HG02884 (cell line): Measurements from ENCODE around the gene RTP5.
"Not testable (repeated sequence)": the region's sequence is repeated elsewhere in the genome, so short reads cannot be mapped to it uniquely, and the experiment has no call there.

Source experiments
- ATAC-seq: cut with Tn5 transposase; IDR thresholded peaks from one replicate; pipeline ENCODE4 v1.9.1; 2021; ENCODE audit warnings: mild to moderate bottlenecking, moderate library complexity; ENCODE audit not compliant: unreplicated experiment

RTP5 gene

DNA sequence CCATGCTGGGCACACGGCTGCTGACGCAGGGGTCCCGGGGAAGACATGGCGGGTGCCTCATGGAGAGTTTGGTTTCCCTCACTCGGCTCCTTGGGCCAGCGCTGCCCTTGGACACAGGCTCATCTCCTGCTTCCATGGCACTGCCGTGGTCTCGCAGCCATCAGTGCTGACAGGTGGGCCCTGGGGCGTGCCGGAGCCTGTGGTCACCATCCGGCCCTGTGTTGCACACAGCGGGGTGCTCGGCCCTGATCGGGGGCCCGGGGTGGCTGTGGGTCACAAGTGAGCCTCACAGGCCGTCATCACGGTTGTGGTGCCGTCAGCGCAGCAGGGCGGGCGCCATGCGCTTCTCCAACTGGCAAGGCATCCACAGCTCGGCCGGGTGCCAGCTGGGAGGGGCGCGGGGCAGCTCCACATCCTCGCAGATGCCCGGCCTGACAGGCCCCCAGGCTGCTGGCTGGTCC is 582 bp downstream of the RTP5 start:
- no peak for ATAC-seq

DNA sequence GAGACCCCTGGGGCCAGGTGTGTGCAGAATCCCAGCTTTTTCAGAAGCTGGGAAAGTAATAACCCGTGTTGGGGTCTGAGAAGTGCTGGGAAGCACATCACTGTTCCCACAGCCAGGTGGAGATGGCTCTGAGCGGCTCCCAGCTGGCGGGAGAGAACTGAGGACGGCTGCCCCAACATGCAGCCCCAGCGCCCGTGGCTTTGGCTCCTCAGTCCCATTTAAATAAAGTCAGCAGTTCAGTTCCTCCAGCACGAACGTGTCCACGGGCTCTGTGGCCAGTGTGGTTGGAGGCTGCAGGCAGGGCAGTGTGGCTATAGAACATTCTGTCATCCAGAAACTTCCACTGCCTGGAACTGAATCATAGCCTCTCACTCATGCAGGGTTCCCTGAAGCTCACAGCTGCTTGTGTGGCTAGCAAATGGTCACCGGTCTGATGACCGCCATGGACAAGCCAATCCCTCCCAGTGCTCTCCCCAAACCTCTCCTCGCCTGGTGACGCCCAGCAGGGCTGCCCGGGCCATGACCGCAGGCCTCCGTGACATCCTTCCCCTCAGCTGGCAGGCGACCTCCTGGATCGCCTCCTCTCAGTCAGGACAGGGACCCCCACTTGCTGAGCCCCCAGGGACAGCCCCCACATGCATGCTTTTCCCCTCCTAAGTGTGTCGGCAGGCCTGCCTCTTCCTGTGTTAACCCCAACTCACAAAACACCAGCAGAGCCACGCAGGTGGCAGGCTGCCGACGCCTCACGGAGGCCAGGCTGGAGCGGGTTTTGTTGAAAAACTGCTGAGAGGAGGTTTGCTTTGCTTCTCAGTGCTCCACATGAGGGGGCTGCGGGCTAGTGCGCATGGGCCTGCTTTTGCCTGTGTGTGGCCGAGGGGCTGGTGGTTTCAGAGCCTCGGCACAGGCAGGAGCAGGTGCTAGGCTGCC is 1.3 kb downstream of the RTP5 start:
- ATAC-seq = no peak

DNA sequence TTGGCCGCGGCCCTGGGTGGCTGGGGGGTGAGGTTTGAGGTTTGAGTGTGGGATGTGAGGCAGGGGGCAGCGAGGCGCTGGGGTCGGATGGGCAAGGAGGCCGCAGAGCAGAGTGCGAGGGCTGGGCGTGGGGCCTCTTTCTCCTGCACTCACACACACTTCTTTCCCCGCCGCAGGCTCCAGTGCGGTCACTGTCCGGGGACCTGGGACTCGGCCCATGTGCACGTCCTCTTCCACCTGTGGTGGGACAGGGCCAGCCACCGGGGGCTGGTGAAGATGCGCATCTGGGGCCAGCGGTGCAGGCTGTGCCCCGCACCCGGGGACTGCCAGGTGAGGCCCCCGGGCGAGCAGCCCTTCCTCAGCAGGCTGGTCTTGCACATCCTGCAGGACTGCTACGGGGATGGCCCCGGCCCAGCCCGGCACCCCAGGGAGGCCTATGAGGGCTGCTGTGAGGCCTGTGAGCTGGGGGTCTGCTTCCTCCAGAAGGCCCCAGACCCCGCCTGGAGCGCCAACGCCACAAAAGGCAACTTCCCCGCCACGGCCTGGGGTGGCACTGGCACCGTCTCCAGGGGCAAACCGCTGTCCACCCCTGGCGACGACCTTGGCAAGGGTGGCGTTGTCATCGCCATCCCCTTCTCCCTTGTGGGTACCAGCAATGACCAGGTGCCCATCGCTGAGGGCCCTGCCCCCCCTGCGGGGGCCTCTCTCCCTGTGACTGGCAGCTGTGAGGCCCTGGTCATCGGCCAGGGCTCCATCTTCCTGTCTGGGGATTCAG is 2.2 kb downstream of the RTP5 start:
- ATAC-seq = no peak

DNA sequence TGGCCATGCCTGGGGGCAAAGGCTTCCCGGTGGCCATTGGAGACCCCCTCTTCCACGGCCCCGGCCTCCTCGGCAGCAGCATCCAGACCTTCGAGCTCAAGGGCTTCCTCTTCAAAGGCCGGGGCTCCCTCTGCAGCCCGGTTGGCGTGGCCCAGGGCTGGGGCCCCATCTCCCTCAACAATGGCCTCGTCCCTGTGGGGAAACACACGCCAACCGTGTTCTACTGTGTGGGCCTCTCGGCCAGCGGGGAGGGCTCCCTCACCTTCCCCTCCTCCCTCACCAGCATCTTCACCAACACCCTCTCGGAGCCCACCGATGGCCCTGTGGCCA is 2.7 kb downstream of the RTP5 start:
- no peak for ATAC-seq

GRCh38 chr2:241873081-241873802 is 3.7 kb downstream of the RTP5 start:
- no peak for ATAC-seq

GRCh38 chr2:241873803-241874110 is 4.2 kb downstream of the RTP5 start:
- no peak for ATAC-seq

DNA sequence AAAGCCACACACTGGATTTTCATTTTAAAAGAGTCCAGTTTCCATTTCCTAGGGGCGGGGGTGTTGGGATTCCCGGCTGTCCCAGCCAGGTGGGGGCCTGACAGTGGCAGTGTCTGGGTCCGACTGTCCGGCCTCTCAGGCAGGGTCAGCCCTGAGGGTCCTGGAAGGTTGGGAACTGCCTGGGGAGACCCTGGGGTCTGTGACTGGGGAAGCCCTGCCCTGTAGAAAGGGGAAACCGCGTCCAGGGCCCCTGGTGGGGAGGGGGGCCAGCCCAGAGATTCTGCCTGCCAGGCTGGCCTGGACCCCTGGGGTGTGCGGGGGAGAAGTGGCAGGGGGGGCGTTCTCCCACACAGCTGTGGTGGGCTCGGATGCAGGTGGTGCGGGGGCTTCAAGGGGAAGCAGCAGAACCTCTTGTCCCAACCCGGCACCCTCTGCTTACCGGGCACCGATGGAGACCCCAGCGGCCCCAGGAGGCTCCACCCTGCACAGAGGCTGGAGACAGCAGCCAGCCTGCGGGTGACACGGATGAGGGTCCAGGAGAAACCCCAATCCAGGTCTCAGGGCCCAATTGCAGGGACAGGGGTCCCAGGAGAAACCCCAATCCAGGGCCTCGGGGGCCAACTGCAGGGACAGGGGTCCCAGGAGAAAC is 4.9 kb downstream of the RTP5 start:
- ATAC-seq = no peak

- ATAC-seq = not testable (repeated sequence)
Observed at GRCh38 chr2:241875754-241876527, 6.4 kb downstream of the RTP5 start.

GRCh38 chr2:241876528-241877196 is 7.1 kb downstream of the RTP5 start:
- ATAC-seq = no peak

DNA sequence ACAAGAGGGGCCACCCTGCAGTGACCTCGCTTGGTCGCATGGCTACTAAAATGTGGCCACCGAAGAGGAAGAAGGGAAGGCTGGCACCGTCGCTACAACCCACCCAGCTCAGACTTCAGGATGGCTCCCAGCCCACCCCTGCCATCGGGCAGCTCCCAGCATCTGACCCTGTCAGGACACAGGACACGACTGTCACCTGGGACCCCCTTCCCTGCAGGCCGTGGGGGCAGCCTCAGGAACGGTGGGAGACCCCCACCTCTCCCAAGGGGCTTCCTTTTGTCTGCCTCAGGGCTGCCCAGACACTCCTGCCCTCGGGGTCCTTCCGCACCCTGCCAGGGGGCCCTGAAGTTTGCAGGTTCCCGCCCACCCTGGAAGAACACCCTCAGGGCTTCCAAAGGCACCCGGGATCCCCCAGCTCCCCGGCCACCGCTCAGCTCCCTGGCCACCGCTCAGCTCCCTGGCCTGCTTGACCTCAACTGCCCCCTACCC is 7.7 kb downstream of the RTP5 start:
- ATAC-seq = no peak

- ATAC-seq = no peak
Observed at GRCh38 chr2:241877989-241878970, 8.8 kb downstream of the RTP5 start.

GRCh38 chr2:241879326-241879725 is 9.8 kb downstream of the RTP5 start:
- ATAC-seq = no peak

DNA sequence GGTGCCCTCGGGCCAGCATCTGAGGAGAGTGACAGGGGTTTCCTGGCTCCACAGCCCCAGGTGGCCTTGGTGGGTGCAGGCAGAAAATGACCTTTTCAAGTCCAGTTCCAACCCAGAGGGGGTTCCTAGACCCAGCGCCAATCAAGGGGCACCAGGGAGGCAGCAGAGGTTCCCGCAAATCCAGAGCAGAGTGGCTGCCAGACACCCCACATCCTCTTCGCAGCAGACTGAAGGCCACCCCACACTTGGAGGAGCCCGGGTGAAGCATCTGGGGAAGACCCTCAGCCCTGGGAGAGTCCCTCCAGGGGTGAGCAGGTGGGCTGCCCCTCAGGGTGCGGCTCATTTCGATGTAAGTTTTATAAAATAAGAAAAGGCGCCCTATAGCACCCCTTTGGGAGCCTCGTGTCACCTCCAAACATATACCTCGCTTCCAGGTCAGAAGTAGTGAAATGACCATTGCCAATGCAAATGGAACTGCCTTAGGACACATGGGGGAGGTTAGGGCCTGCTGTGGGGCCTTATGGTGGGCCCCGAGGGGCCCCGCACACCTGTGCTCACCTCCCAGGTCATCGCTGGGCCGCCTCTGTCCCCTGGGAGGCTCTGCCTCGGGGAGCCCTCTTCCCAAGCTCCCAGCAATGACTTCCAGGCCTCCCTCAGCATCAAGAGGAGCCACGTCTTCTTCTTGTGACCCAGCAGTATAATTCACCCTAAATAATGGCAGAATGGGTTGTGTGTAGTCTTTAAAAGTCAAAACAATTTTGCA is 11.0 kb downstream of the RTP5 start:
- no peak for ATAC-seq

DNA sequence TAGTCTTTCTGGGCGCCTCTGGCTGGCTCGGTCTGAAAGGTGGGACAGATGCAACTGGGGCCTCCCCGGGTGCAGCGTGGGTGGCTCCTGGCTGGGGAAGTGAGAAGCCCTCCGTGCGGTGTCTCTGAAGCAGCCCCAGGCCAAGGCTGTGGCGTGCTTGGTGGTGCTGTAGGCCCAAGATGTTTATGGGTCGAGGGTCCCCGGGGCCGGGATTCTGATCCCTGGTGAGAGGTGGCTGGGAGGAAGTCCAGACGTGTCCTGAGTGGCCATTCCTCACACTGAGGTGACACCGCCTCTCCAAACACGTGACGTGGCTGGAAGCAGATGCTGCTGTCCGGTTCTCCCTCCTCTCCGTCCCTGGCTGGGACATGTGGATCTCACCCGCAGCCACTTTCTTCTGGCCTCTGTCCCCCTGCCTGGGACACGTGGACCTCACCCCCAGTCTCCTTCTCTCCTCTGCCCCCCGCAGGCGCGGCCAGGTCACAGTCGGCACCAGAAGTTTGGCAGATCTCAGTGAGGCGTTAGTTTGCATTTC is 12.6 kb downstream of the RTP5 start:
- ATAC-seq = peak; percentile 61

DNA sequence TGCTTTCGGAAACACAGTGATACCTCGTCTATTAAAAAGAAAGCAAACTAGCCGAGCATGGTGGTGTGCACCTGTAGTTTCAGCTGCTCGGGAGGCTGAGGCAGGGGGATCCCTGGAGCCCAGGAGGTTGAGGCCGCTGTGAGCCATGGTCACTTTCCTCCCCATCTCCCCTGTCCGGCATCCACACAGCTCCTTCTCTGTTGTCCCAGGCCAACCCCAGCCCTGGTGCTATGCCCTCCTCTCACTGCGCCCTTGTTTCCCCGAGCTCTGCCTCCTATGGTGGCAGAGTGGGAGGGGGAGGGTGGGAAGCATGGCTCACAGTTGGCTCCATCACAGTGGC is 15.4 kb downstream of the RTP5 start:
- no peak for ATAC-seq

DNA sequence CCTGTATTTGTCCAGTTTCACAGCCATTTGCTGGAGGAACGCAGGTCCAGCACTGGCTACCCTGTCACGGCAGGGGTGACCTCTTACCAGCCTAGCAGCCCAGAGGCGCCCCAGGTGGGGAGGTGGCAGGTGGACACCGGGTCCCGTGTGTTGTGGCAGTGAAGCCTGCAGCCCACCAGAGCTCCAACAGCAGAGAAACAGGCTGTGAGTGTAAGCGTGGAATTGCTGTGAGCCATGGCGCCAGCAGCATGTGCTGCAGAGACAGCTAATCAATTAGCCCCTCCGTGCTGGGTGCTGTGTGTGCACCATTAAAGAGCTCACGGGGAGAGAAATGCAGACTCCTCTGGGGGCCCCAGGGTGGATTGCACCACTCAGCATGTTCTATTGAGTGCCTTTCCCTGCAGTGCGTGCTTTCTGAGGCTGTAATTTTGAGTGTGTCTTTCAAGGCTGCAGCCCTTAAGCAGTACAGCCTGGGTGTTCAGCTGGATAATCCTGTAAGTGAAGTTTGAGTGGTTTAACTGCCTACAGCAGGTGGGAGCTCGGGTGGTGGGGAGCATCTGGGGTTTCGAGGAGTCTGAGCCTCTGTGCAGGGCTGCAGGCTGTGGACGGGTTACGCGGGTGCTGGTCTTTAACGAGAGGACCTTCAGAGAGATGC is 15.9 kb downstream of the RTP5 start:
- ATAC-seq = no peak
